Calu3 (cell line): Measurements from ENCODE around the gene COTL1. TPM values are rescaled to one million over a fixed set of nuclear protein-coding genes. Genes with fewer than 3 reads are reported as not detected.
"Not testable (repeated sequence)": the region's sequence is repeated elsewhere in the genome, so short reads cannot be mapped to it uniquely, and the experiment has no call there.

Experiments used
- BruUV-seq: library from RNA; stranded (reverse); fragments of 400-500 nt; replicated peaks from 2 replicates; lab custom pipeline; 2021; lab: Mats Ljungman, UMichigan
- CTCF ChIA-PET: fragments of 300-600 bp; sonication (Branson Sonifier 250); formaldehyde crosslinking; loops from one replicate; lab custom pipeline; 2022; ENCODE audit warnings: antibody characterized with exemption; lab: Charles Lee
- DNase-seq: peaks from one replicate; pipeline ENCODE4 v3.0.0; 2022
- H3K27ac Mint-ChIP-seq: one replicate; pipeline ENCODE4 v1.8.0; 2022; ENCODE audit warnings: mixed read lengths; ENCODE audit not compliant: unreplicated experiment
- H3K27me3 Mint-ChIP-seq: one replicate; pipeline ENCODE4 v1.8.0; 2022; ENCODE audit warnings: mixed read lengths; ENCODE audit not compliant: unreplicated experiment
- H3K36me3 Mint-ChIP-seq: one replicate; pipeline ENCODE4 v1.8.0; 2022; ENCODE audit warnings: mild to moderate bottlenecking, moderate library complexity, mixed read lengths; ENCODE audit not compliant: insufficient read depth, unreplicated experiment
- H3K4me1 Mint-ChIP-seq: one replicate; pipeline ENCODE4 v1.8.0; 2022; ENCODE audit warnings: mild to moderate bottlenecking, low read depth, mixed read lengths; ENCODE audit not compliant: unreplicated experiment
- H3K4me3 Mint-ChIP-seq: one replicate; pipeline ENCODE4 v1.8.0; 2022; ENCODE audit warnings: mild to moderate bottlenecking, low read depth, moderate library complexity, mixed read lengths; ENCODE audit not compliant: unreplicated experiment
- H3K9me3 Mint-ChIP-seq: one replicate; pipeline ENCODE4 v1.8.0; 2022; ENCODE audit warnings: low read depth, mixed read lengths; ENCODE audit not compliant: unreplicated experiment
- intact Hi-C: fragments of 100-400 bp; cut with micrococcal nuclease; formaldehyde crosslinking; loops from one replicate; pipeline ENCODE4 v1.10.0; 2022; ENCODE audit not compliant: unreplicated experiment
- total RNA-seq: library from RNA; stranded (reverse); gene quantifications from 2 replicates; pipeline ENCODE4 v1.2.3, GENCODE V29; 2022
- TF ChIP-seq, protein P1 (sequence below): fragments of 200-600 bp; IDR thresholded peaks from one replicate; pipeline ENCODE4 v1.8.0; 2022; ENCODE audit warnings: antibody characterized with exemption; ENCODE audit not compliant: unreplicated experiment

COTL1 gene
- total RNA-seq, 1 experiment from 2014 or later, result 343 TPM

DNA sequence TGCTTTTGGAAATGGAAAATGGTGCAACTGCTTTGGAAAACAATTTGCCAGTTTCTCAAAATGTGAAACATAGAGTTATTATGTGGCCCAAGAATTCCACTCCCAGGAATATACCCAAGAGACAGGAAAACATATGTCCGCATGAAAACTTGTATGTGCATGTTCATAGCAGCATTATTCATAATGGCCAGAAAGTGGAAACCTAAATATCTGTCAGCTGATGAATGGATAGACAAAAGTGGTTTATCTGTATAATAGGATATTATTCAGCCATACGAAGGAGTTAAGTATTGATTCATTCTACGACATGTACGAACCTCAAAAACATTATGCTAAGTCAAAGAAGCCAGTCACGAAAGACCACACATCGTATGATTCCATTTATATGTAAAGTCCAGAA, 7.7 kb upstream of the COTL1 start:
- no peaks in the 10 kb centered on the region for H3K27me3 Mint-ChIP-seq
- intact Hi-C loops, result no loop called here
- no peak overlapping the region for H3K27ac Mint-ChIP-seq
- no TSS peak for BruUV-seq
- peaks cover 23% of the 10 kb centered on the region for H3K4me1 Mint-ChIP-seq
- CTCF ChIA-PET, result no interaction called here
- H3K4me3 Mint-ChIP-seq, result no peak overlapping the region
- no peaks in the 10 kb centered on the region for H3K36me3 Mint-ChIP-seq
- TF ChIP-seq, protein P1, sequence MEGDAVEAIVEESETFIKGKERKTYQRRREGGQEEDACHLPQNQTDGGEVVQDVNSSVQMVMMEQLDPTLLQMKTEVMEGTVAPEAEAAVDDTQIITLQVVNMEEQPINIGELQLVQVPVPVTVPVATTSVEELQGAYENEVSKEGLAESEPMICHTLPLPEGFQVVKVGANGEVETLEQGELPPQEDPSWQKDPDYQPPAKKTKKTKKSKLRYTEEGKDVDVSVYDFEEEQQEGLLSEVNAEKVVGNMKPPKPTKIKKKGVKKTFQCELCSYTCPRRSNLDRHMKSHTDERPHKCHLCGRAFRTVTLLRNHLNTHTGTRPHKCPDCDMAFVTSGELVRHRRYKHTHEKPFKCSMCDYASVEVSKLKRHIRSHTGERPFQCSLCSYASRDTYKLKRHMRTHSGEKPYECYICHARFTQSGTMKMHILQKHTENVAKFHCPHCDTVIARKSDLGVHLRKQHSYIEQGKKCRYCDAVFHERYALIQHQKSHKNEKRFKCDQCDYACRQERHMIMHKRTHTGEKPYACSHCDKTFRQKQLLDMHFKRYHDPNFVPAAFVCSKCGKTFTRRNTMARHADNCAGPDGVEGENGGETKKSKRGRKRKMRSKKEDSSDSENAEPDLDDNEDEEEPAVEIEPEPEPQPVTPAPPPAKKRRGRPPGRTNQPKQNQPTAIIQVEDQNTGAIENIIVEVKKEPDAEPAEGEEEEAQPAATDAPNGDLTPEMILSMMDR, result no peak
- DNase-seq, result no peak
- H3K9me3 Mint-ChIP-seq, result no peaks in the 10 kb centered on the region

DNA sequence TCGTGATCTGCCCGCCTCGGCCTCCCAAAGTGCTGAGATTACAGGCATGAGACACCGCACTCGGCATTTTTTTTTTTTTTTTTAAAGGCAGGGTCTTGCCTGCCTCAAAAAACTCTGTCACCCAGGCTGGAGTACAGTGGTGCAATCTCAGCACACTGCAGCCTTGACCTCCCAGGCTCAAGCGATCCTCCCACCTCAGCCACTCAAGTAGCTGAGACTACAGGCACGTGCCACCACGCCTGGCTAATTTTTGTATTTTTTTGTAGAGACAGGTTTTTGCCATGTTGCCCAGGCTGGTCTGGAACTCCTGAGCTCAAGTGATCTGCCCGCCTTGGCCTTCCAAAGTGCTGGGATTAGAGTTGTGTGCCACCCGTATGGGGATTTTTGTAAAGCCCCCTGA, 3.0 kb upstream of the COTL1 start:
- CTCF ChIA-PET, result interaction anchor here (0.6 to 2.8 kb wide), 7 partner anchors 47 to 115 kb away, joined by 3 to 20 read pairs (median 6); no protein-coding TSS in a partner anchor
- peaks cover 45% of the 10 kb centered on the region for H3K4me1 Mint-ChIP-seq
- intact Hi-C loops, DNase-seq, BruUV-seq, H3K27me3 Mint-ChIP-seq, H3K4me3 Mint-ChIP-seq, H3K27ac Mint-ChIP-seq, H3K9me3 Mint-ChIP-seq: not testable (repeated sequence)
- peaks cover 34% of the 10 kb centered on the region for H3K36me3 Mint-ChIP-seq

DNA sequence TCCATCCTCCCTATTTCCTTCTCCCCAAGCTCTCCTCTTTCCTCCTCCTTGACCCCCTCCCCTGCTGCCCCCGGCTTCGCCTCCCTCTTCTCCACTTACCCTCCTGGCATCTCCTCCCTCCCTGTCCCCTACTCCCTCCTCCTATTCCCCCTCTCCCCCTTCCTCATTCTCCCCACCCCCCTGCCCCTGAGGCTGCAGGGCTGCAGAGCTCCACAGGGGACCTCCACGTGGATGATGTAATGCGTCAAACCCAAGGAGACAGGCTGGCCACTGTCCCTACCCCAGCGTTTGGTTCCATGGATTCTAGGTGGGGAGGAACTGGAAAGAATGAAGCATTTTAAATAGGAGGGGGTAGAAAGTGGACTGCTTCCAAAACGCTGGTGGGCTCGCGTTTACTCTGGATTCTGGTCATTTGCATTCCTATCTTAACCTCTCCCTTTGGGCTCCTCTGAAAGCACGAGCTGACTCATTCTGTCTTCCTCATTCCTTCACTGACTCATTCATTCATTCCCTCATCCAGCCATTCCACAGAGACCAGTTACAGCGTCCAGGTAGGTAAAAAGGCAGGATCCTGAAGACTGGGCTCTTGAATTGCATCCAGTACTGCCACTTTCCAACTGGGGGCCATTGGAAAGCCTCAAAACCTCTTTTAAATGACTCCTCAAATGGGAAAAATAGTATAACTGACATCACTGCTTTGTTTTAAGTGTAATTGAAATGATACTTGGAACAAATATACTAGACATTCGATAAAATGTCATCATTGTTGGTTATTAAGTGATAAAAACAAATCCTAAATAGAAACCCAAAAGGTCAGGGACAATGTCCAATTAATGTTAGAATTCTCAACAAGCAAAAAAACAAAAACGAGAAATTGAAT, 943 bp upstream of the COTL1 start:
- no peaks in the 10 kb centered on the region for H3K9me3 Mint-ChIP-seq
- TF ChIP-seq, protein P1, result no peak
- CTCF ChIA-PET, result interaction anchor here (0.6 to 2.7 kb wide), 15 partner anchors 17 to 1442 kb away, joined by 3 to 15 read pairs (median 5); no protein-coding TSS in a partner anchor
- TSS peak; percentile 88 for BruUV-seq
- H3K36me3 Mint-ChIP-seq, result peaks cover 55% of the 10 kb centered on the region
- peak overlapping the region; percentile 98 for H3K4me3 Mint-ChIP-seq
- H3K27me3 Mint-ChIP-seq, result no peaks in the 10 kb centered on the region
- intact Hi-C loops, result loop anchor here (1.0 to 2.0 kb wide), 2 partner anchors 42 to 50 kb away; no protein-coding TSS in a partner anchor
- DNase-seq, result peak; percentile 83
- H3K4me1 Mint-ChIP-seq, result peaks cover 56% of the 10 kb centered on the region
- peak overlapping the region; percentile 98 for H3K27ac Mint-ChIP-seq

DNA sequence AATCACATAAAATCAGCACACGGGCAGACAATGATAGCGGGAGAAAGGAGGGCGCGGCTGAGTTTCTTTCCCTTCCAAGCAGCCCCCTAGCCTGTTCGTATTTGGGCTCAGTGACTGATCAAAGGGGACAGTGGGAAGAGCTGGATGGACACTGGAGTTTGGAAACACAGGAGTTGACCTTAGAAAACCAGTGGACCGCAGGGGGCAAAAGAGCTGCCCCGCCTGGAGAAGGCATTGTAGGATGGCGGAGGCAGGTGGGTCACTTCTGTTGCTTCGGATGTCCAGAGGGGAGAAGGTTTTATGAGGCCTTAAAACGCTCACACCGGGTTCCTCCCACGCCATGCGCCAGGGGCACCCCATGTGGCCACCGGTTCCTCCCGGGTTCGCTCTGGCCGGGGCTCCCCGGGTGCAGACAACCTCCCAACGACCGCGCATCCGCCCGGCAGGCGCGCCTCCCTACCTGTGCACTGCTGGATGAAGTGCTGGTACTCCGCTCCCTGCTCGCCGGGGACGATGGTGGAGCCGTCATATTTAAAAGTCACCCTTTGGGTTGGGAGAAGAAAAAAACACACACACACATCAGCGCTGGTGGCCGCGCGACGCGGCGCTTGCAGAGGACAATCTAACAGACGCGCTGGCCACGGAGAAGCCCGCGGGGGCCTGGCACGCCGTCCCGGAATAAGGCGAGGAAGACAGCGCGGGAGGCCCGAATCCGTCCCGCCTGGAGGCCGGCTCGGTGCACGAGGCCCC, 662 bp downstream of the COTL1 start:
- TF ChIP-seq, protein P1, result no peak
- H3K4me3 Mint-ChIP-seq, result peak overlapping the region; percentile 98
- H3K4me1 Mint-ChIP-seq, result peaks cover 57% of the 10 kb centered on the region
- CTCF ChIA-PET, result interaction anchor here (2.4 to 2.7 kb wide), 2 partner anchors 47 to 111 kb away, joined by 6 to 12 read pairs; no protein-coding TSS in a partner anchor
- intact Hi-C loops, result loop anchor here (2.0 kb wide), 1 partner anchor 16 kb away; no protein-coding TSS in a partner anchor
- no peaks in the 10 kb centered on the region for H3K9me3 Mint-ChIP-seq
- H3K27me3 Mint-ChIP-seq, result no peaks in the 10 kb centered on the region
- H3K27ac Mint-ChIP-seq, result peak overlapping the region; percentile 98
- no TSS peak for BruUV-seq
- peaks cover 65% of the 10 kb centered on the region for H3K36me3 Mint-ChIP-seq
- peak; percentile 41 for DNase-seq
